SK-N-SH treated with all-trans-retinoic acid at 6 μM for 48 hours (cell line): Measurements from ENCODE around the gene SLC35F4.

Experiments used
- ATAC-seq: fragments of 200-7000 bp; cut with Tn5 transposase; 3 replicates; pipeline ENCODE4 v1.9.1; 2020; ENCODE audit warnings: mild to moderate bottlenecking, moderate library complexity
- ARNTL ChIP-seq: fragments of 450-650 bp; formaldehyde crosslinking; IDR thresholded peaks from 2 replicates; pipeline ENCODE4 v1.5.0; 2020; ENCODE audit warnings: low read depth, mild to moderate bottlenecking, moderate library complexity, borderline replicate concordance
- BACH2 ChIP-seq: fragments of 250-450 bp; sonication (Bioruptor Pico); IDR thresholded peaks from 2 replicates; pipeline ENCODE4 v1.9.0; 2021; ENCODE audit warnings: mild to moderate bottlenecking, borderline replicate concordance
- CSDC2 ChIP-seq: fragments of 250-450 bp; sonication (Bioruptor Pico); IDR thresholded peaks from 2 replicates; pipeline ENCODE4 v1.5.0; 2020; ENCODE audit warnings: mild to moderate bottlenecking, moderate library complexity
- ESRRG ChIP-seq: fragments of 250-450 bp; sonication (Bioruptor Pico); IDR thresholded peaks from 2 replicates; pipeline ENCODE4 v1.6.1; 2021; ENCODE audit warnings: mild to moderate bottlenecking
- GLIS3 ChIP-seq: fragments of 250-450 bp; sonication (Bioruptor Pico); IDR thresholded peaks from 2 replicates; pipeline ENCODE4 v1.5.0; 2020; ENCODE audit warnings: mild to moderate bottlenecking, moderate library complexity
- OSR1 ChIP-seq: fragments of 250-450 bp; sonication (Bioruptor Pico); IDR thresholded peaks from 2 replicates; pipeline ENCODE4 v1.8.0; 2022; ENCODE audit warnings: moderate library complexity, mild to moderate bottlenecking, inconsistent platforms
- PPARA ChIP-seq: fragments of 250-450 bp; sonication (Bioruptor Pico); IDR thresholded peaks from 2 replicates; pipeline ENCODE4 v1.5.0; 2020; ENCODE audit warnings: mild to moderate bottlenecking, borderline replicate concordance
- RARB ChIP-seq: fragments of 250-450 bp; sonication (Bioruptor Pico); IDR thresholded peaks from 2 replicates; pipeline ENCODE4 v1.8.0; 2021; ENCODE audit warnings: mild to moderate bottlenecking, moderate library complexity
- SNAI2 ChIP-seq: fragments of 250-450 bp; sonication (Bioruptor Pico); IDR thresholded peaks from 2 replicates; pipeline ENCODE4 v1.5.0; 2020; ENCODE audit warnings: mild to moderate bottlenecking, moderate library complexity
- TCF4 ChIP-seq: fragments of 250-450 bp; sonication (Bioruptor Pico); IDR thresholded peaks from 2 replicates; pipeline ENCODE4 v1.8.0; 2021; ENCODE audit warnings: mild to moderate bottlenecking, moderate library complexity, borderline replicate concordance
- TOX ChIP-seq: fragments of 250-450 bp; sonication (Bioruptor Pico); IDR thresholded peaks from 2 replicates; pipeline ENCODE4 v1.8.0; 2021; ENCODE audit warnings: mild to moderate bottlenecking, moderate library complexity, borderline replicate concordance
- ZC3H10 ChIP-seq: fragments of 250-450 bp; sonication (Bioruptor Pico); IDR thresholded peaks from 2 replicates; pipeline ENCODE4 v1.5.1; 2021; ENCODE audit warnings: mild to moderate bottlenecking, moderate library complexity
- ZFP3 ChIP-seq: fragments of 250-450 bp; sonication (Bioruptor Pico); IDR thresholded peaks from 2 replicates; pipeline ENCODE4 v1.5.0; 2020; ENCODE audit warnings: mild to moderate bottlenecking, moderate library complexity
- ZFP30 ChIP-seq: fragments of 450-650 bp; formaldehyde crosslinking; IDR thresholded peaks from 2 replicates; pipeline ENCODE4 v1.5.0; 2022; ENCODE audit warnings: mild to moderate bottlenecking, moderate library complexity
- ZNF565 ChIP-seq: fragments of 450-650 bp; formaldehyde crosslinking; conservative IDR thresholded peaks from 2 replicates; pipeline ENCODE4 v1.5.0; 2020; ENCODE audit warnings: low read depth, mild to moderate bottlenecking, moderate library complexity
- ZNF70 ChIP-seq: fragments of 450-650 bp; formaldehyde crosslinking; IDR thresholded peaks from 2 replicates; pipeline ENCODE4 v1.5.0; 2020; ENCODE audit warnings: mild to moderate bottlenecking, moderate library complexity
- ZNF8 ChIP-seq: fragments of 450-650 bp; formaldehyde crosslinking; IDR thresholded peaks from 2 replicates; pipeline ENCODE4 v1.5.0; 2020; ENCODE audit warnings: mild to moderate bottlenecking, moderate library complexity
- TF ChIP-seq, protein P1 (sequence below): fragments of 250-450 bp; sonication (Bioruptor Pico); IDR thresholded peaks from 2 replicates; pipeline ENCODE4 v1.8.0; 2021; ENCODE audit warnings: low read depth, mild to moderate bottlenecking, moderate library complexity, borderline replicate concordance
- TF ChIP-seq, protein P2 (sequence below): fragments of 250-450 bp; sonication (Bioruptor Pico); IDR thresholded peaks from 2 replicates; pipeline ENCODE4 v1.8.0; 2020; ENCODE audit warnings: mild to moderate bottlenecking, moderate library complexity, borderline replicate concordance
- TF ChIP-seq, protein P3 (sequence below): fragments of 250-450 bp; sonication (Bioruptor Pico); IDR thresholded peaks from 2 replicates; pipeline ENCODE4 v1.5.1; 2020; ENCODE audit warnings: low read depth, mild to moderate bottlenecking, moderate library complexity
- TF ChIP-seq, protein P4 (sequence below): fragments of 250-450 bp; sonication (Bioruptor Pico); IDR thresholded peaks from 2 replicates; pipeline ENCODE4 v1.5.0; 2020; ENCODE audit warnings: mild to moderate bottlenecking, moderate library complexity
- TF ChIP-seq, protein P5 (sequence below): fragments of 250-450 bp; sonication (Bioruptor Pico); IDR thresholded peaks from 2 replicates; pipeline ENCODE4 v1.5.1; 2021; ENCODE audit warnings: mild to moderate bottlenecking, moderate library complexity

SLC35F4 gene

DNA sequence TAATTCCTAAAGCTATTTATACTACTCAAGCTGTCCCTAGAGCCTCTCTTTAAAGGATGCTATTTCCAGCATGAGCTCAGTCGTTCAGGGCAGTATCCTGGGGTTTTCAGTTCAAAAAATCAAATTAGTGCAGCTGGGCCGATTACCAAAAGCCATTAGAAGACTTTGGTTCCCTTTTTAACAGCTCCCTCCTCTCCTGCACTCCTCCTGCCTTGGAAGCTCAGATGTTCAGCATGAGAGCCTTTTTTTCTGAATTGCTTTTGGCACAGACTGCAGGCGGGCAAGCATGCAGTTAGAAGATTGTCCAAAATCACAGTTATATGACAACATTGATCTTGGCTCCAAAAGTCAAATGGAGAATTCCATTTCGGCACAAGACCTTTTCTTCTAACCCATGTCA lies 179.6 kb downstream of the SLC35F4 start:
- no peak for ATAC-seq
- TF ChIP-seq ZFP3 (CRISPR knock-in tag) (no peak), ZFP30 (CRISPR knock-in tag) (no peak), ZNF565 (no peak)

DNA sequence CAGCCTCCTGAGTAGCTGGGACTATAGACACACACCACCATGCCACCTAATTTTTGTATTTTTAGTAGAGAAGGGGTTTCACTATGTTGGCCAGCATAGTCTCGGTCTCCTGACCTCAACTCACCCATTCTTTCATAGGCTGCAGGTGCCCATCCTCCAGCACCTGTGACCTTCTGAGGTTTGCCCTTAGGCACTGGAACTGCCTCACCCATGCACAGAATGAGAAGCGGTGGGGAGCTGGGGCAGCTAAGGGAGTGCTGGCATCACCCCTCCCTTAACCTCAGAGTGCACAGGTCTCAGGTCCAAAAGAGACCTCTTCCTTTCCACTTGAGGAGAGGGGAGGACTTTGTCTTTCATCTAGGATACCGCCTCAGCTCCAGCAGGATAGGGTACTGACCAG lies 194.9 kb downstream of the SLC35F4 start:
- no peak for ATAC-seq
- TF ChIP-seq, protein P1, sequence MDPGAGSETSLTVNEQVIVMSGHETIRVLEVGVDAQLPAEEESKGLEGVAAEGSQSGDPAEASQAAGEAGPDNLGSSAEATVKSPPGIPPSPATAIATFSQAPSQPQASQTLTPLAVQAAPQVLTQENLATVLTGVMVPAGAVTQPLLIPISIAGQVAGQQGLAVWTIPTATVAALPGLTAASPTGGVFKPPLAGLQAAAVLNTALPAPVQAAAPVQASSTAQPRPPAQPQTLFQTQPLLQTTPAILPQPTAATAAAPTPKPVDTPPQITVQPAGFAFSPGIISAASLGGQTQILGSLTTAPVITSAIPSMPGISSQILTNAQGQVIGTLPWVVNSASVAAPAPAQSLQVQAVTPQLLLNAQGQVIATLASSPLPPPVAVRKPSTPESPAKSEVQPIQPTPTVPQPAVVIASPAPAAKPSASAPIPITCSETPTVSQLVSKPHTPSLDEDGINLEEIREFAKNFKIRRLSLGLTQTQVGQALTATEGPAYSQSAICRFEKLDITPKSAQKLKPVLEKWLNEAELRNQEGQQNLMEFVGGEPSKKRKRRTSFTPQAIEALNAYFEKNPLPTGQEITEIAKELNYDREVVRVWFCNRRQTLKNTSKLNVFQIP (CRISPR knock-in tag): no peak
- TF ChIP-seq, protein P2, sequence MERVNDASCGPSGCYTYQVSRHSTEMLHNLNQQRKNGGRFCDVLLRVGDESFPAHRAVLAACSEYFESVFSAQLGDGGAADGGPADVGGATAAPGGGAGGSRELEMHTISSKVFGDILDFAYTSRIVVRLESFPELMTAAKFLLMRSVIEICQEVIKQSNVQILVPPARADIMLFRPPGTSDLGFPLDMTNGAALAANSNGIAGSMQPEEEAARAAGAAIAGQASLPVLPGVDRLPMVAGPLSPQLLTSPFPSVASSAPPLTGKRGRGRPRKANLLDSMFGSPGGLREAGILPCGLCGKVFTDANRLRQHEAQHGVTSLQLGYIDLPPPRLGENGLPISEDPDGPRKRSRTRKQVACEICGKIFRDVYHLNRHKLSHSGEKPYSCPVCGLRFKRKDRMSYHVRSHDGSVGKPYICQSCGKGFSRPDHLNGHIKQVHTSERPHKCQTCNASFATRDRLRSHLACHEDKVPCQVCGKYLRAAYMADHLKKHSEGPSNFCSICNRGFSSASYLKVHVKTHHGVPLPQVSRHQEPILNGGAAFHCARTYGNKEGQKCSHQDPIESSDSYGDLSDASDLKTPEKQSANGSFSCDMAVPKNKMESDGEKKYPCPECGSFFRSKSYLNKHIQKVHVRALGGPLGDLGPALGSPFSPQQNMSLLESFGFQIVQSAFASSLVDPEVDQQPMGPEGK (CRISPR knock-in tag): no peak
- TF ChIP-seq TOX (CRISPR knock-in tag) (no peak), CSDC2 (CRISPR knock-in tag) (no peak), GLIS3 (CRISPR knock-in tag) (no peak), RARB (CRISPR knock-in tag) (no peak), ZC3H10 (CRISPR knock-in tag) (no peak), PPARA (CRISPR knock-in tag) (no peak), TCF4 (CRISPR knock-in tag) (no peak), SNAI2 (CRISPR knock-in tag) (no peak), BACH2 (CRISPR knock-in tag) (no peak), ZFP30 (CRISPR knock-in tag) (no peak), ESRRG (CRISPR knock-in tag) (no peak), ZFP3 (CRISPR knock-in tag) (no peak)
- TF ChIP-seq, protein P3, sequence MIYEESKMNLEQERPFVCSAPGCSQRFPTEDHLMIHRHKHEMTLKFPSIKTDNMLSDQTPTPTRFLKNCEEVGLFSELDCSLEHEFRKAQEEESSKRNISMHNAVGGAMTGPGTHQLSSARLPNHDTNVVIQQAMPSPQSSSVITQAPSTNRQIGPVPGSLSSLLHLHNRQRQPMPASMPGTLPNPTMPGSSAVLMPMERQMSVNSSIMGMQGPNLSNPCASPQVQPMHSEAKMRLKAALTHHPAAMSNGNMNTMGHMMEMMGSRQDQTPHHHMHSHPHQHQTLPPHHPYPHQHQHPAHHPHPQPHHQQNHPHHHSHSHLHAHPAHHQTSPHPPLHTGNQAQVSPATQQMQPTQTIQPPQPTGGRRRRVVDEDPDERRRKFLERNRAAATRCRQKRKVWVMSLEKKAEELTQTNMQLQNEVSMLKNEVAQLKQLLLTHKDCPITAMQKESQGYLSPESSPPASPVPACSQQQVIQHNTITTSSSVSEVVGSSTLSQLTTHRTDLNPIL (CRISPR knock-in tag): no peak
- TF ChIP-seq, protein P4, sequence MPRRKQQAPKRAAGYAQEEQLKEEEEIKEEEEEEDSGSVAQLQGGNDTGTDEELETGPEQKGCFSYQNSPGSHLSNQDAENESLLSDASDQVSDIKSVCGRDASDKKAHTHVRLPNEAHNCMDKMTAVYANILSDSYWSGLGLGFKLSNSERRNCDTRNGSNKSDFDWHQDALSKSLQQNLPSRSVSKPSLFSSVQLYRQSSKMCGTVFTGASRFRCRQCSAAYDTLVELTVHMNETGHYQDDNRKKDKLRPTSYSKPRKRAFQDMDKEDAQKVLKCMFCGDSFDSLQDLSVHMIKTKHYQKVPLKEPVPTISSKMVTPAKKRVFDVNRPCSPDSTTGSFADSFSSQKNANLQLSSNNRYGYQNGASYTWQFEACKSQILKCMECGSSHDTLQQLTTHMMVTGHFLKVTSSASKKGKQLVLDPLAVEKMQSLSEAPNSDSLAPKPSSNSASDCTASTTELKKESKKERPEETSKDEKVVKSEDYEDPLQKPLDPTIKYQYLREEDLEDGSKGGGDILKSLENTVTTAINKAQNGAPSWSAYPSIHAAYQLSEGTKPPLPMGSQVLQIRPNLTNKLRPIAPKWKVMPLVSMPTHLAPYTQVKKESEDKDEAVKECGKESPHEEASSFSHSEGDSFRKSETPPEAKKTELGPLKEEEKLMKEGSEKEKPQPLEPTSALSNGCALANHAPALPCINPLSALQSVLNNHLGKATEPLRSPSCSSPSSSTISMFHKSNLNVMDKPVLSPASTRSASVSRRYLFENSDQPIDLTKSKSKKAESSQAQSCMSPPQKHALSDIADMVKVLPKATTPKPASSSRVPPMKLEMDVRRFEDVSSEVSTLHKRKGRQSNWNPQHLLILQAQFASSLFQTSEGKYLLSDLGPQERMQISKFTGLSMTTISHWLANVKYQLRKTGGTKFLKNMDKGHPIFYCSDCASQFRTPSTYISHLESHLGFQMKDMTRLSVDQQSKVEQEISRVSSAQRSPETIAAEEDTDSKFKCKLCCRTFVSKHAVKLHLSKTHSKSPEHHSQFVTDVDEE (CRISPR knock-in tag): no peak

DNA sequence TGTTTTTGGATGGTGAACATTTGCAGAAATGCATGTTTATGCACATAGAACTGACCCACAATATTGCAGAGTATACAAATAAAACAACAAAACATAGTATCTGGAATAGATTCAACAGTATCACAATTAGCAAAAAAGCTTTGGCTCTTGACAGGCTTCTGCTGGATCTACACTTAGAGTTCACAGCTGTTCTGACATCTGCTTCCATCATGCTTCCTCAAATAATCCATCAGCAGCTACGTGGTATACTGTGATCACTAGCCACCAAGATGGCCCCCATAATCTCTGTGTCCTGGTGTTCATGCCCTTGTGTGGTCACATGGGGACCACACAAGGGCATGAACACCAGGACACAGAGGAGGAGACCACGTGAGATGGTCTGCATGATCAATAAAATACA lies 205.7 kb downstream of the SLC35F4 start:
- no peak for ATAC-seq
- TF ChIP-seq ZC3H10 (CRISPR knock-in tag): no peak
- TF ChIP-seq TCF4 (CRISPR knock-in tag): no peak
- TF ChIP-seq BACH2 (CRISPR knock-in tag): no peak
- TF ChIP-seq ZNF8: no peak
- TF ChIP-seq, protein P4 (CRISPR knock-in tag): no peak
- no peak for TF ChIP-seq ZNF70 (CRISPR knock-in tag)
- TF ChIP-seq ARNTL (CRISPR knock-in tag): no peak
- no peak for TF ChIP-seq PPARA (CRISPR knock-in tag)
- TF ChIP-seq OSR1 (CRISPR knock-in tag): no peak
- TF ChIP-seq, protein P5, sequence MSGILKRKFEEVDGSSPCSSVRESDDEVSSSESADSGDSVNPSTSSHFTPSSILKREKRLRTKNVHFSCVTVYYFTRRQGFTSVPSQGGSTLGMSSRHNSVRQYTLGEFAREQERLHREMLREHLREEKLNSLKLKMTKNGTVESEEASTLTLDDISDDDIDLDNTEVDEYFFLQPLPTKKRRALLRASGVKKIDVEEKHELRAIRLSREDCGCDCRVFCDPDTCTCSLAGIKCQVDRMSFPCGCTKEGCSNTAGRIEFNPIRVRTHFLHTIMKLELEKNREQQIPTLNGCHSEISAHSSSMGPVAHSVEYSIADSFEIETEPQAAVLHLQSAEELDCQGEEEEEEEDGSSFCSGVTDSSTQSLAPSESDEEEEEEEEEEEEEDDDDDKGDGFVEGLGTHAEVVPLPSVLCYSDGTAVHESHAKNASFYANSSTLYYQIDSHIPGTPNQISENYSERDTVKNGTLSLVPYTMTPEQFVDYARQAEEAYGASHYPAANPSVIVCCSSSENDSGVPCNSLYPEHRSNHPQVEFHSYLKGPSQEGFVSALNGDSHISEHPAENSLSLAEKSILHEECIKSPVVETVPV (CRISPR knock-in tag): no peak
- TF ChIP-seq GLIS3 (CRISPR knock-in tag): no peak
- no peak for TF ChIP-seq ZFP3 (CRISPR knock-in tag)
- TF ChIP-seq, protein P3 (CRISPR knock-in tag): no peak
- no peak for TF ChIP-seq ESRRG (CRISPR knock-in tag)
